ENCODE measurements around the gene GBA2. TPM values are rescaled to one million over a fixed set of nuclear protein-coding genes. Genes with fewer than 3 reads are reported as not detected.

The GBA2 gene
- total RNA-seq, 1 donor from 2014 or later, result 44.8 TPM

DNA sequence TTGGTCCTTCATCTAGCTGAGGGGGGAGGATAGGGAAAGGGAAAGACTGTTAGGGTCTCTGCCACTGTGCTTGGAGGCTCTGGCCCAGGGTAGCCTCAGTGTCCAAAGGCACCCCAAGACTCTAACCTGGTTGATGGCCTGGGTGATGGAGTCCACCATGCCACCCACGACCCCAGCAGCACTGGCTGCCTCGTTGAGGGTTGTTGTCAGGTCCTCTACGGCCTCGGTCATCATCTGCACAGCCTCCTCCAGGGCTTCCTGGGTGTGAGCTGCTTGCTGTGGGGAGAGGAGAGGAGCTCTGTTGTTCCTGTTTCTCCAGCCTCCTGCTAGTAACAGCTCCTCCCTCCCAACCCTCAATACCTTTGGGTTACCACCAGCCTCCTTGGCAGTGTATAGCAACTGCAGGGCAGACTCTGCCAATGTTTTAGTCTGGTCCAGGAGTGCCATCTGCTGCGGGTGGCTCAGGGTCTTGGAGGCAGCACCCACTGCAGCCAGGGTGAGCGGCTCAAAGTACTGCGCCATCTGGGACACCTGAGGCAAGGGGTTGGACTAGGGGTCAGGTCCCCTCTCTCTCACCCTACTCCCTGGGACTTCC, 43.1 kb downstream of the GBA2 start:
- no peaks in the 10 kb centered on the region for H3F3A ChIP-seq (ENCODE audit: low read depth)
- H3K4me2 ChIP-seq, result no peak overlapping the region
- H3K79me2 ChIP-seq (ENCODE audit: low read depth), result no peaks in the 10 kb centered on the region
- H3K4me3 Mint-ChIP-seq, result no peak overlapping the region
- H3K4me1 Mint-ChIP-seq, result no peaks in the 10 kb centered on the region
- H3K27me3 ChIP-seq, result no peaks in the 10 kb centered on the region
- H3K36me3 Mint-ChIP-seq, result peaks cover 39% of the 10 kb centered on the region
- no peak overlapping the region for H3K9ac ChIP-seq
- H3K27me3 Mint-ChIP-seq (ENCODE audit: insufficient read depth, low read depth), result peaks cover 4% of the 10 kb centered on the region
- H3K4me3 ChIP-seq, result no peak overlapping the region
- no peak for TF ChIP-seq EZH2 (IDR thresholded peaks at IDR 0.05)
- no peak for TF ChIP-seq EZH2phosphoT487 (IDR thresholded peaks at IDR 0.05)
- TF ChIP-seq, protein P1, sequence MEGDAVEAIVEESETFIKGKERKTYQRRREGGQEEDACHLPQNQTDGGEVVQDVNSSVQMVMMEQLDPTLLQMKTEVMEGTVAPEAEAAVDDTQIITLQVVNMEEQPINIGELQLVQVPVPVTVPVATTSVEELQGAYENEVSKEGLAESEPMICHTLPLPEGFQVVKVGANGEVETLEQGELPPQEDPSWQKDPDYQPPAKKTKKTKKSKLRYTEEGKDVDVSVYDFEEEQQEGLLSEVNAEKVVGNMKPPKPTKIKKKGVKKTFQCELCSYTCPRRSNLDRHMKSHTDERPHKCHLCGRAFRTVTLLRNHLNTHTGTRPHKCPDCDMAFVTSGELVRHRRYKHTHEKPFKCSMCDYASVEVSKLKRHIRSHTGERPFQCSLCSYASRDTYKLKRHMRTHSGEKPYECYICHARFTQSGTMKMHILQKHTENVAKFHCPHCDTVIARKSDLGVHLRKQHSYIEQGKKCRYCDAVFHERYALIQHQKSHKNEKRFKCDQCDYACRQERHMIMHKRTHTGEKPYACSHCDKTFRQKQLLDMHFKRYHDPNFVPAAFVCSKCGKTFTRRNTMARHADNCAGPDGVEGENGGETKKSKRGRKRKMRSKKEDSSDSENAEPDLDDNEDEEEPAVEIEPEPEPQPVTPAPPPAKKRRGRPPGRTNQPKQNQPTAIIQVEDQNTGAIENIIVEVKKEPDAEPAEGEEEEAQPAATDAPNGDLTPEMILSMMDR (IDR thresholded peaks at IDR 0.05), result no peak
- DNase-seq (ENCODE audit: low spot score), result no peak
- no peaks in the 10 kb centered on the region for H3K9me3 Mint-ChIP-seq
- H3K27ac Mint-ChIP-seq, result no peak overlapping the region
- no peaks in the 10 kb centered on the region for H3K36me3 ChIP-seq
- H2AFZ ChIP-seq (replicated peaks), result no peak overlapping the region
- no peaks in the 10 kb centered on the region for H4K20me1 ChIP-seq (ENCODE audit: low read depth)
- H3K9me3 ChIP-seq (ENCODE audit: low read depth), result no peaks in the 10 kb centered on the region
- no peaks in the 10 kb centered on the region for H3K4me1 ChIP-seq
- H3K27ac ChIP-seq, result no peak overlapping the region

DNA sequence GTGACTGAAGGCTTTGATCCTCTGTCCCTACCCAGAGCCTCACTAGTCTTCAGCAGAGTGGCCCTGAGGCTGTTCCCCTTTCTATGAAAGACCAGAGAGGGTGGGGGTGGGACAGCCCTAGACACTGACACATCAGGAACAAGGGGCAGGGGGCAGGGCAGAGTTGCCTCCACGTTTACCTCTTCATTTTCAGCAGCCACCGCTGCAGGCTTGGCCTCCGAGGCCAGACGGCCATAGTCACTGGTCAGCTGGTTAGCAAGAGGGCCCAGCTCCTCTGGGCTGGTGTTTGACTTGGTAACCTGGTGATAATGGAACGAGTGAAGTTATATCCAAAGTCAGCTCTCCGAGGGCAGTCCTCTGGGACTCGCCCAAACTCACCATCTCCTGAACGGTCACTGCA, 43.7 kb downstream of the GBA2 start:
- Mint-ChIP-seq H3K27ac (no peak overlapping the region), H3K27me3 (ENCODE audit: insufficient read depth, low read depth) (peaks cover 4% of the 10 kb centered on the region), H3K4me3 (no peak overlapping the region), H3K36me3 (peaks cover 34% of the 10 kb centered on the region), H3K9me3 (no peaks in the 10 kb centered on the region), H3K4me1 (no peaks in the 10 kb centered on the region)
- Histone ChIP-seq H3K36me3 (no peaks in the 10 kb centered on the region), H3K79me2 (ENCODE audit: low read depth) (no peaks in the 10 kb centered on the region), H3K4me2 (no peak overlapping the region), H3K27ac (no peak overlapping the region), H3F3A (ENCODE audit: low read depth) (no peaks in the 10 kb centered on the region), H3K4me3 (no peak overlapping the region), H3K9ac (no peak overlapping the region), H3K4me1 (no peaks in the 10 kb centered on the region), H3K9me3 (ENCODE audit: low read depth) (no peaks in the 10 kb centered on the region), H4K20me1 (ENCODE audit: low read depth) (no peaks in the 10 kb centered on the region), H2AFZ (replicated peaks) (no peak overlapping the region), H3K27me3 (no peaks in the 10 kb centered on the region)
- TF ChIP-seq EZH2phosphoT487 (IDR thresholded peaks at IDR 0.05), result no peak
- TF ChIP-seq EZH2 (IDR thresholded peaks at IDR 0.05), result no peak
- TF ChIP-seq, protein P1 (IDR thresholded peaks at IDR 0.05), result no peak
- no peak for DNase-seq (ENCODE audit: low spot score)

DNA sequence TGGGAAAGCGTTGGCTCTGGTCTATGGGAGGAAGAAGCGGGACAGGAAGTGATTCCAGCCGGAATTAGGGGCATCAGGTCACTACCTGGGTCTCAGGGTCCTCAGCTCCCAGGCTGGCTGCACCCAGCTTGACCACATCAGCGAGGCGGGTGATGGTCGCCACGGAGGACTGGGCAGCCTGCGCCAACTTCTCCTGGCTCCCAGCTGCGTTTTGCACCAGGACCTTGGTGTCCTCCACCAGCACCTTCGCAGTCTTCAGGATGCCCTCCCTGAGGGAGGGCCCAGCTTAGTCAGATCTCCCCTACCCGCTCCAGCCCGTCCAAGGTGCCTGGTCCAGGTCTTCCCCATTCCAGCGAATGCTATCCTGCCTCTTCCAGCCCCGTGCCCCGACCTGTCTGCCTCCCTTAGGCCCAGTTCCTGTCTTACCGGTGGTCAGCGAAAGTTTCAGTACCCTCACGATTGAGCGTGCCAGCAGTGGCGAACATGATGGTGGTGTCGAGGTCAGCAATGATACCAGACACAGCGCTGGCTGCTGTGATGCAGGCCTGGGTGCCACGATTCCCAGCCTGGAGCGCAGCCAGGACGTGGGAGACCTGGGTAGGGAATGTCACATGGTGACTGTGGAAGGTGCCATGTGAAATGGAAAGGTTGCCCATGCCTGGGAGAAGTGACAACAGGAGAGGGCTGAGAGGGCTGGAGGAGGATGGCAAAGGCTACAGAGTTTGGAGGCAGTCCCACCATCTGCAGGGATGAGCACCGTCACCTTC, 44.9 kb downstream of the GBA2 start:
- no peaks in the 10 kb centered on the region for H3F3A ChIP-seq (ENCODE audit: low read depth)
- Mint-ChIP-seq H3K4me1 (no peaks in the 10 kb centered on the region), H3K9me3 (no peaks in the 10 kb centered on the region), H3K36me3 (peaks cover 31% of the 10 kb centered on the region), H3K27me3 (ENCODE audit: insufficient read depth, low read depth) (peaks cover 4% of the 10 kb centered on the region), H3K27ac (no peak overlapping the region), H3K4me3 (no peak overlapping the region)
- no peaks in the 10 kb centered on the region for H3K79me2 ChIP-seq (ENCODE audit: low read depth)
- no peaks in the 10 kb centered on the region for H3K27me3 ChIP-seq
- no peak for DNase-seq (ENCODE audit: low spot score)
- H3K4me1 ChIP-seq, result no peaks in the 10 kb centered on the region
- H3K4me3 ChIP-seq, result no peak overlapping the region
- H3K9me3 ChIP-seq (ENCODE audit: low read depth), result no peaks in the 10 kb centered on the region
- H3K9ac ChIP-seq, result no peak overlapping the region
- no peak overlapping the region for H3K27ac ChIP-seq
- TF ChIP-seq EZH2 (IDR thresholded peaks at IDR 0.05), result no peak
- TF ChIP-seq, protein P1 (IDR thresholded peaks at IDR 0.05), result no peak
- H4K20me1 ChIP-seq (ENCODE audit: low read depth), result no peaks in the 10 kb centered on the region
- no peak overlapping the region for H3K4me2 ChIP-seq
- H2AFZ ChIP-seq (replicated peaks), result no peak overlapping the region
- H3K36me3 ChIP-seq, result no peaks in the 10 kb centered on the region
